H1 (cell line): ENCODE data around the gene PLEKHM3. TPM values are rescaled to one million over a fixed set of nuclear protein-coding genes. Genes with fewer than 3 reads are reported as not detected.

ENCODE experiments used
- POLR2A ChIP-seq, 2 experiments: IDR thresholded peaks; 1 replicate in 1 of 2; 2 replicates in 1 of 2; pipeline ENCODE4 v1.6.1; 2011; ENCODE audit warnings: low read depth in 2 of 2, low read length in 2 of 2, mild to moderate bottlenecking in 2 of 2; ENCODE audit errors: control extremely low read depth in 1 of 2
- SUZ12 ChIP-seq: fragments of 200-600 bp; sonication (generic); IDR thresholded peaks from 2 replicates; pipeline ENCODE4 v1.6.1; 2012; ENCODE audit warnings: mild to moderate bottlenecking, inconsistent platforms, low read length, moderate library complexity, mixed read lengths
- TBP ChIP-seq: IDR thresholded peaks from 2 replicates; pipeline ENCODE4 v1.6.1; 2011; ENCODE audit warnings: low read depth, low read length, improper control_type of control experiment
- polyA plus RNA-seq, 7 experiments: library from polyadenylated mRNA; depleted of rRNA in 3 of 7; stranded (reverse) in 5 of 7; unstranded in 2 of 7; fragments of >200 nt in 5 of 7; fragments of 200-250 nt in 2 of 7; gene quantifications; 1 replicate in 5 of 7; 2 replicates in 1 of 7; 4 replicates in 1 of 7; pipeline versions ENCODE4 v1.2.1 to v1.2.3, GENCODE V29; 2011 to 2013; ENCODE audit warnings: missing spikeins in 2 of 7, mixed read lengths in 2 of 7
- total RNA-seq: library from RNA; stranded (reverse); fragmentation: NEBNext Ultra II Directional; extraction: Animal tissue kit (Norgen Biotek cat#: 25700); gene quantifications from 2 replicates; pipeline ENCODE4 v1.2.1, GENCODE V29; 2021

Gene PLEKHM3
- total and polyA plus RNA-seq, 2 of the 8 experiments (the other 6 are each of a cell fraction or from before 2014, with no cell fraction given), result 2.3 to 5.8 TPM

- no peak for TF ChIP-seq TBP
- no peak for TF ChIP-seq POLR2A (IDR thresholded peaks at IDR 0.05; ENCODE audit: control extremely low read depth in 1 of 2, low read depth in 2 of 2, low read length in 2 of 2)
- TF ChIP-seq SUZ12, result no peak
Observed at GRCh38 chr2:207835805-207836204, 189.5 kb downstream of the PLEKHM3 start (continued).
